GM19455 (cell line): Measurements from ENCODE around the gene PILRB.

Source experiments
- ATAC-seq: cut with Tn5 transposase; IDR thresholded peaks from one replicate; pipeline ENCODE4 v1.9.1; 2021; ENCODE audit not compliant: unreplicated experiment

Gene PILRB

DNA sequence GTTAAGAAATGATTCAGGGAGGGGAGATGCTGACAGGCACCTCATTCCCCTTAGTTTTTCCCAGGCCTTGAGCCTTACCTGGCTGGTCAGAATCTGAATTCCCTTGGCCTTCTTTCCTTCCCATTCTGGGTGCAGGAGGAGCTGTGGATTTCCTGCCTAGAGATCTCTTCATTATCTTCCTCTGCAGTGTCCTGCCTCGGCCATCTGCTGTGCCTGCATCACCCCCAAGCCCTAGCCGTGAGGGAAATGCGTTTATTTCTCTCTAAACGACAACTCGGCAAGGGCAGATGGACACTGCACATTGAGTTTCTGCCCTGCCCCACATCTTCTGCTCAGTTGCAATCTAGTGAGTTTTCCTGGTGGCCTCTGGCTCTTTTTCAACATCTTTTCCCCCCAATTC is 43.9 kb downstream of the PILRB start:
- no peak for ATAC-seq

DNA sequence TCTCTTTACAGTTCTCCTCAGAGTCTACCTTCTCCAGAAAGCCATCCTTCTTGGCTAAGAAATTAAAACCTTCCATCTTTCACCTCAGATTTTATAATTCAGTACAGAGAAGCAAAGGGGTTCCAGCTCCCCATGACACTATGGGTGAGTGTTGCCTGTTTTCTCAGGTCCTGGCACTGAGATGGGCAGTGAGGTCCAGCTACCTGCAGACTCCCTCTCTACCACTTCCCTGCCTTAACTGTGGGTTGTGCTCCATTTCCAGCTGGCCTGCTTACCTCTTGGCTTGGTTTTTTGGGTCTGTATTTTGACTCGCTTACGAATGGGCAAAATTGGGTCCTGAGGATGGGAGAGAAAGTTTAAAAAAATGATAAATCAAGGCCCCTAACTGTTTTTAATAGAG is 44.3 kb downstream of the PILRB start:
- no peak for ATAC-seq

DNA sequence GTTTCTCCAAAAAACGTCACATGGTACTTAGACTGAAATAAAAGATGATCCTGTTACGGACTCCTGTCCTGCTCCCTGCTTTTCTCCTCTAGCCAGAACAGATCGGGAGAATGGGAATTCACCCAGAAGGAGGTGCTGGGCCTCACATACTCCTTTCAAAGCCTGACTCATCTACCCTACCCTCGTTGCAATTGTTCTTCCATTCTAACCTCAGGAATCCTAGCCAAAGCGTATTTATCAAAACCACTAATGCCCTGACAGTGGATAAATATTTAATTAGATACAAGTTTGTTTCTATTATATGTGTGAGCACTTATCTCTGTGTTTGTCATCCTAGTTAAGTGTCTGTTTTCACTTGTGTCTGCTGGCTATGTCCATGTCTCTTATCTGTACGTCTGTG is 48.9 kb downstream of the PILRB start:
- ATAC-seq = no peak

DNA sequence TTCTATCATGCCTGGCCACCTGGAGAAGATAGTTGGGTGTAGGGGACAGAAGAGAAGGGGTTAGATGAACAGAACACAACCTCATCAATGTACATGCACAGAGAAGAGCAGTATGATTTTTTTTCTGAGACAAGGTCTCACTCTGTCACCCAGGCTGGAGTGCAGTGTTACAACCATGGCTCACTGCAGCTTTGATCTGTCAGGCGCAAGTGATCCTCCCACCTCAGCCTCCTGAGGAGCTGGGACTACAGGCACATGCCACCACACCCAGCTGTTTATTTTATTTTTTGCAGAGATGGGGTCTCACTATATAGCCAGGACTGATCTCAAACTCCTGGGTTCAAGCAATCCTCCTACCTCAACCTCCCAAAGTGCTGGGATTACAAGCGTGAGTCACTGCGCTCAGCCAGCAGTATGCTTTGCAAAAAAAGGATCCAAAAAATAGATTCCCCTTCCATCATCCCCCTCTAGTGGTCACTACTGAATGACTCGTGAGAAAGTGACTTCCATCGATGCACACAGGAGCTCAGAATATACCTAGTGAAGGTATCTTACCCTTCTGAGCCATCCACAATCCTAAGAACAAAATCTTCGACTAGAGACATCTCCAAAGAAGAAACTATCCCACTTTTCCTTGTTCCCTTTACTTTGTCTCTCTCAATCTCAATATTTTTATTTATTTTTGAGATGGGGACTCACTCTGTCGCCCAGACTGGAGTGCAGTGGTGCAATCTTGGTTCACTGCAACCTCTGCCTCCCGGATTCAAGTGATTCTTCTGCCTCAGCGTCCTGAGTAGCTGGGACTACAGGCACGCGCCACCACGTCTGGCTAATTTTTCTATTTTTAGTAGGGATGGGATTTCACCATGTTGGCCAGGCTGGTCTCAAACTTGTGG is 49.6 kb downstream of the PILRB start:
- ATAC-seq = no peak

DNA sequence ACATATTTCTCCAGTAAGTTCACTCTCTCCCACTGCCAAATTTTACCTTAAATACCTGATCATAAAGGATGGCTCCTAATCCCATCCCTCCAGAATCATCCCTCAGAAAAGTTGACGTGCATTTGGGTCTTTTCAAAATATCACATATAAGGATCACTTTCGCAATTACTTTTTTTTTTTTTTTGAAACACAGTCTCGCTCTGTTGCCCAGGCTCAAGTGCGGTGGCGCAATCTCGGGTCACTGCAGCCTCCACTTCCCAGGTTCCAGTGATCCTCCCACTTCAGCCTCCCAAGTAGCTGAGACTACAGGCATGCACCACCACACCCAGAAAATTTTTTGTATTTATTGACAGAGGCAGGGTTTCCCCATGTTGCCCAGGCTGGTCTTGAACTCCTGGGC is 53.2 kb downstream of the PILRB start:
- ATAC-seq = no peak

DNA sequence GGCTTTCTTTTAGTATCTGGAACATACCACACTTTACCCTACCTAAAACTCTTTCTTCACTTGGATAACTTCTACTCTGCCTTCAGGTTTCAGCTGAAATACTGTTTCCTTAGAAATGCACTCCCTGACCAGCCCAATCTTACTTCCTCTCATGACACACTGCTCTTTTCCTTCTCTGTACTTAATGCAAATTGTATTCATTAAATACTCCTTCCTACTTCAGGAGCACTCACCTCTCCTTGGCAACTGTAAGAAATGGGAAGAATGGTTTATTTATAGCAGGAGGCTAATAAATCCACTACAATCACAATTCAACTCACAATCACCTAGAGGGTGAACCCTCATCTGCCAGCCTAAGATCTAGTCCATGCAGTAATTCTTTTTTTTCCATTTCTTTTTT is 55.4 kb downstream of the PILRB start:
- ATAC-seq = no peak

DNA sequence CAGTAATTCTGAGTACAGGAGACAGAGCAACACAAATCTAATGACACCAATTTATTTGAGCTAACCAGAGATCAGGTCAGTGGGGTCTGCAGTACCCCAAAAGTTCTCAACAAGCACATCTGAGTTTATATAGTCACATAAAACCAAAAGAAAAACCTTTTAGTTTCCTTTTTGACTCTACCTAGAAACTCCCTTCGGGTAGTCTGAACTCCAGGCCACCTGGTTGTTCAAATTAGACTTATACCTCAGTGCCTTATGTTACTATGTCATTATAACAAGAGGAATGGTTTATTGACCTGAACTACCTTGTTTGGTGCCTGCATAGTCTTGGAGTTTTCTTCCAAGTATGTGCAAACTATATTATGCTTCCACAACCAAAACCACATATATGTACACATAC is 56.0 kb downstream of the PILRB start:
- ATAC-seq = no peak

DNA sequence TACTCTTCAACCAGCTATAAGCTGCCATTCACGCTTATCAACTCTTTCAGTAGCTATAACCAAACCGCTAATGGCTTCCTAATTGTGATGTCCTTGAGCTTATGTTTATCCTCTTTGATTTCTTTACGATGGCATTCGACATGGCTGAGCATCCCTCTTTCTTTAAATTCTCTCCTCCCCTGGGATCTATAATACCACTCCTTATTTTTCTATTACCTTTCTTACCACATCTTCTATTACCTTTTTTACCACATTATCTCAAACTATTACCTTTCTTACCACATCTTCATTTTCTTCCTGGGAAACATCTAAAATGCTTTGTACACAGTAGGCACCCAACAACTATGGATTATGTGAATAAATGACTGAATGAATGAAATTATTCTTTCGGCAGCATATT is 57.5 kb downstream of the PILRB start:
- ATAC-seq = no peak
